CD4-positive, alpha-beta T cell (primary cell): ENCODE measurements around the gene DCPS. TPM values are rescaled to one million over a fixed set of nuclear protein-coding genes. Genes with fewer than 3 reads are reported as not detected.

Experiments used
- ATAC-seq: fragments of 200-7000 bp; cut with Tn5 transposase; one replicate; pipeline ENCODE4 v1.10.0; 2022; ENCODE audit warnings: mild to moderate bottlenecking; ENCODE audit not compliant: poor library complexity
- CTCF ChIA-PET: fragments of 350-600 bp; sonication (Branson Sonifier 250); formaldehyde crosslinking; loops from one replicate; lab custom pipeline; 2021; ENCODE audit warnings: antibody characterized with exemption, inconsistent platforms; lab: Charles Lee
- POLR2A ChIA-PET: fragments of 350-600 bp; sonication (Branson Sonifier 250); formaldehyde crosslinking; loops from one replicate; lab custom pipeline; 2021; ENCODE audit warnings: antibody characterized with exemption, inconsistent platforms; lab: Charles Lee
- DNase-seq, 14 experiments: peaks; one replicate each; pipeline ENCODE4 v3.0.0-alpha.2; 2013 to 2020; ENCODE audit warnings: mixed read lengths in 2 of 14
- H3K27ac ChIP-seq, 2 donors: one replicate each; pipeline versions ENCODE4 v1.5.1 to v1.7.0; 2013; ENCODE audit warnings: low read length in 2 of 2, low read depth in 1 of 2, mild to moderate bottlenecking in 1 of 2
- H3K27me3 ChIP-seq, 2 experiments: 1 replicate in 1 of 2; 2 replicates in 1 of 2; pipeline versions ENCODE4 v1.6.1 to v1.7.0; 2013; ENCODE audit warnings: low read length in 2 of 2, control low read depth in 1 of 2, mild to moderate bottlenecking in 1 of 2, moderate library complexity in 1 of 2; ENCODE audit not compliant: insufficient read depth in 2 of 2, control insufficient read depth in 1 of 2
- H3K36me3 ChIP-seq: one replicate; pipeline ENCODE4 v1.6.1; 2013; ENCODE audit warnings: low read length, control low read depth; ENCODE audit not compliant: insufficient read depth
- H3K4me1 ChIP-seq: one replicate; pipeline ENCODE4 v1.6.1; 2013; ENCODE audit warnings: low read length, control low read depth; ENCODE audit not compliant: insufficient read depth
- H3K4me3 ChIP-seq: one replicate; pipeline ENCODE4 v1.5.1; 2013; ENCODE audit warnings: mild to moderate bottlenecking, low read length, moderate library complexity
- H3K9me3 ChIP-seq, 2 experiments: 1 replicate in 1 of 2; 2 replicates in 1 of 2; pipeline versions ENCODE4 v1.6.1 to v1.7.0; 2013; ENCODE audit warnings: low read length in 2 of 2, mild to moderate bottlenecking in 2 of 2, control low read depth in 1 of 2, moderate library complexity in 1 of 2; ENCODE audit not compliant: control insufficient read depth in 1 of 2, insufficient read depth in 1 of 2
- H3K27ac Mint-ChIP-seq: one replicate; pipeline ENCODE4 v1.8.0; 2020; ENCODE audit warnings: mixed read lengths
- H3K27me3 Mint-ChIP-seq: one replicate; pipeline ENCODE4 v1.8.0; 2021; ENCODE audit warnings: mixed read lengths
- H3K36me3 Mint-ChIP-seq: one replicate; pipeline ENCODE4 v1.8.0; 2021; ENCODE audit warnings: low read depth, mixed read lengths
- H3K4me1 Mint-ChIP-seq: one replicate; pipeline ENCODE4 v1.8.0; 2021; ENCODE audit warnings: low read depth, mixed read lengths
- H3K4me3 Mint-ChIP-seq: one replicate; pipeline ENCODE4 v1.8.0; 2020; ENCODE audit warnings: mild to moderate bottlenecking, mixed read lengths
- H3K9me3 Mint-ChIP-seq: one replicate; pipeline ENCODE4 v1.8.0; 2020; ENCODE audit warnings: mixed read lengths
- intact Hi-C, 2 experiments: fragments of 100-400 bp; cut with DNase I in 1 of 2; cut with micrococcal nuclease in 1 of 2; formaldehyde crosslinking; loops; one replicate each; pipeline versions ENCODE4 v1.15.1 to v1.9.0; 2023 to 2025; cut with DNase I, micrococcal nuclease
- total RNA-seq, 174 experiments: library from RNA in 2 of 174; stranded (reverse) in 2 of 174; gene quantifications; one replicate each; pipeline ENCODE4 v1.2.3 and lab custom pipeline; 2021 to 2026
- TF ChIP-seq, protein P1 (sequence below): fragments of 200-600 bp; IDR thresholded peaks from one replicate; pipeline ENCODE4 v1.8.0; 2022; ENCODE audit warnings: antibody characterized with exemption, mild to moderate bottlenecking

DCPS gene
- total RNA-seq, 2 experiments from 2014 or later = 6.2 to 6.3 TPM

DNA sequence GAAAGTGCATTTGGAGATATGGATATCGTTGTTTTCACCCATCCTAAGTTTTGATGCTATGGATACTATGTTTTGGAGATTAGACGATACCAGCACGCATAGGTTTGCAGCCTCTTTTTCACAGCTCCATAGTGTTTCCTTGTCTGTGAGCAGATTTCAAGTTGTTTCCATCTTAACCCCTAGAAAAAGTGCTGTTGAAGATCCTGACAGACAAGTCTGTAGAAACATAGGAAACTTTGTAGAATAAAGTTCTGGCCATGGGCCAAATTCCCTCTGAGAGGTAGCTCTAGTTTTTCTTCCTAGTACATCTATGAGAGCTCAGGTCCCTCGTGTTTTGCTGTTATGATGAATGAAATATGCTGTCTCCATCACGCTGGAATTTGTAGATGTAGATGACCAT is 84.0 kb downstream of the DCPS start:
- Mint-ChIP-seq H3K27ac (no peak overlapping the region), H3K36me3 (no peaks in the 10 kb centered on the region), H3K27me3 (no peaks in the 10 kb centered on the region), H3K4me3 (no peak overlapping the region), H3K4me1 (no peaks in the 10 kb centered on the region), H3K9me3 (no peaks in the 10 kb centered on the region)
- CTCF ChIA-PET = no interaction called here
- ATAC-seq (no peak), DNase-seq (no peak)
- Histone ChIP-seq H3K4me1 (no peaks in the 10 kb centered on the region), H3K27ac (no peak overlapping the region), H3K4me3 (no peak overlapping the region), H3K27me3 (no peaks in the 10 kb centered on the region), H3K36me3 (no peaks in the 10 kb centered on the region), H3K9me3 (no peaks in the 10 kb centered on the region)
- TF ChIP-seq, protein P1, sequence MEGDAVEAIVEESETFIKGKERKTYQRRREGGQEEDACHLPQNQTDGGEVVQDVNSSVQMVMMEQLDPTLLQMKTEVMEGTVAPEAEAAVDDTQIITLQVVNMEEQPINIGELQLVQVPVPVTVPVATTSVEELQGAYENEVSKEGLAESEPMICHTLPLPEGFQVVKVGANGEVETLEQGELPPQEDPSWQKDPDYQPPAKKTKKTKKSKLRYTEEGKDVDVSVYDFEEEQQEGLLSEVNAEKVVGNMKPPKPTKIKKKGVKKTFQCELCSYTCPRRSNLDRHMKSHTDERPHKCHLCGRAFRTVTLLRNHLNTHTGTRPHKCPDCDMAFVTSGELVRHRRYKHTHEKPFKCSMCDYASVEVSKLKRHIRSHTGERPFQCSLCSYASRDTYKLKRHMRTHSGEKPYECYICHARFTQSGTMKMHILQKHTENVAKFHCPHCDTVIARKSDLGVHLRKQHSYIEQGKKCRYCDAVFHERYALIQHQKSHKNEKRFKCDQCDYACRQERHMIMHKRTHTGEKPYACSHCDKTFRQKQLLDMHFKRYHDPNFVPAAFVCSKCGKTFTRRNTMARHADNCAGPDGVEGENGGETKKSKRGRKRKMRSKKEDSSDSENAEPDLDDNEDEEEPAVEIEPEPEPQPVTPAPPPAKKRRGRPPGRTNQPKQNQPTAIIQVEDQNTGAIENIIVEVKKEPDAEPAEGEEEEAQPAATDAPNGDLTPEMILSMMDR = no peak
- POLR2A ChIA-PET = interaction anchor here (0.5 kb wide), 1 partner anchor 34 kb away, joined by 3 read pairs; no protein-coding TSS in a partner anchor
- intact Hi-C loops = no loop called here

DNA sequence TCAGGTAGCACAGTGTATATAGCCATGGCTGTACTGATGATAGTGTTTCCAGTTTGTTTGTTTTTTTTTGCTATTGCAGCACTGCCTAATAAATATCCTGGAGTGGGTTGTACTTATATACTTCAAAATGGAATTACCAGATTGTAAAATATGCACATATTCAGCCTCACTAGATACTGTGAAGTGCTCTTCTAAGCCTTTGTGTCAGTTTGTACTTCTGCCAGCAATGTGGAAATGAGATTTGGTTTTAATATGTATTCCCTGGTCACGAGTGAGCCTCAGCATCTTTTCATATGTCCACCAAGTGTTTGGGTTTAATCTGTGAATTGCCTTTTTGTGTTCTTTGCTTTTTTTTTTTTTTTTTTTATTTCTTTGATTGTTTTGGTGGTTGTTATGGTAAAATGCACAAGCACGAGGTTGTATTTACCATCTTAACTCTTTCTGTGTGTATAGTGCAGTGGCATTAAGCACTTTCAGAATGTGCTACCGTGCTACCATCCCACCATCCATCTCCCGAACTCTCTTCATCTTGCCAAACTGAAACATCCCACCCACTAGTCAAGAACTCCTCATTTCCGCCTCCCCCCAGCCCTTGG is 86.5 kb downstream of the DCPS start:
- no peaks in the 10 kb centered on the region for H3K4me1 ChIP-seq
- no peaks in the 10 kb centered on the region for H3K27me3 ChIP-seq
- Mint-ChIP-seq H3K27ac (no peak overlapping the region), H3K4me3 (no peak overlapping the region), H3K27me3 (no peaks in the 10 kb centered on the region), H3K9me3 (no peaks in the 10 kb centered on the region), H3K36me3 (no peaks in the 10 kb centered on the region), H3K4me1 (no peaks in the 10 kb centered on the region)
- H3K9me3 ChIP-seq = no peaks in the 10 kb centered on the region
- CTCF ChIA-PET = no interaction called here
- TF ChIP-seq, protein P1 = no peak
- H3K36me3 ChIP-seq = no peaks in the 10 kb centered on the region
- ATAC-seq (no peak), DNase-seq (no peak)
- intact Hi-C loops = no loop called here
- no peak overlapping the region for H3K27ac ChIP-seq
- POLR2A ChIA-PET = no interaction called here
- H3K4me3 ChIP-seq = no peak overlapping the region

DNA sequence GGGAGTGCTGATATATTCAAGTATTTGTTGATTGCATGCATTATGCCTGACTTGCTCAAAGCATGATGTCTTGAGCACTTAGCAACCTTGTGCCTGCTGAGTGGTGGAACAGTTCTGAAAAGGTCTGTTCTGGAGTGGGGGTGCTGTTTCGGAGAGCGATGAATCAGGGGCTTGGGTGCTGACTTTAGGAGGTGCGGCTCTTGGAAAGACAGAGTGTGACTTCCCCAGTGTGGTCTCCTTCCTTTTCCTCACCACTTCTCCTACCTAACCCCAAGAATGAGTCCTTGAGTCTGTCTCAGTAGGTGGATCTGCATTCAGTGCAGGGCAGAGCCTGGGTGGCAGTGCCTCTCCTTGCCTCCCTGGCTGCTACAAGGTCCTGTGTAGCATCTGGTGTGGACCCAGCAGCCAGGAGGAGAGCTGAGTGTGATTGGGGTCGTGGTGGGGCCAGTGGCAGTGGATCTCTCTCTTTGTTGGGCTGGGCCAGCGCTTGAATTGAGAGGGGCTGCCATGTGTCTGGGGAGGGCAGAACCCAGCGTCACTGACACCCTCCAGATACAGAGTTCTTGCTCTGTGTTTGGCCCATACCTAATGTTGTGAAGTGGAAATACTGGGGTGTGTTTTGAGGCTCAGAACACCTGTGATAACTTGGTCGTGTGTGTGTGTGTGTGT is 87.6 kb downstream of the DCPS start:
- no peaks in the 10 kb centered on the region for H3K36me3 Mint-ChIP-seq
- Histone ChIP-seq H3K27me3 (no peaks in the 10 kb centered on the region), H3K27ac (no peak overlapping the region), H3K36me3 (no peaks in the 10 kb centered on the region), H3K9me3 (no peaks in the 10 kb centered on the region), H3K4me1 (no peaks in the 10 kb centered on the region), H3K4me3 (no peak overlapping the region)
- no peaks in the 10 kb centered on the region for H3K4me1 Mint-ChIP-seq
- CTCF ChIA-PET = no interaction called here
- TF ChIP-seq, protein P1 = no peak
- H3K9me3 Mint-ChIP-seq = no peaks in the 10 kb centered on the region
- no peaks in the 10 kb centered on the region for H3K27me3 Mint-ChIP-seq
- POLR2A ChIA-PET = no interaction called here
- ATAC-seq (no peak), DNase-seq (no peak)
- intact Hi-C loops = no loop called here
- no peak overlapping the region for H3K4me3 Mint-ChIP-seq
- no peak overlapping the region for H3K27ac Mint-ChIP-seq
